Activated gamma-delta T cell (primary cell): ENCODE measurements around the gene SGSM1.
"Not testable (repeated sequence)": the region's sequence is repeated elsewhere in the genome, so short reads cannot be mapped to it uniquely, and the experiment has no call there.

Experiments
- DNase-seq: peaks from one replicate; lab custom pipeline; 2025; lab: John Stamatoyannopoulos, UW

Gene SGSM1

GRCh38 chr22:24894998-24895397 lies 89.0 kb downstream of the SGSM1 start:
- DNase-seq = no peak

- no peak for DNase-seq
Observed at GRCh38 chr22:24901448-24901847, 95.4 kb downstream of the SGSM1 start.

GRCh38 chr22:24905909-24906308 lies 99.9 kb downstream of the SGSM1 start:
- no peak for DNase-seq

GRCh38 chr22:24907101-24907500 lies 101.1 kb downstream of the SGSM1 start:
- DNase-seq = not testable (repeated sequence)

- DNase-seq = no peak
Observed at GRCh38 chr22:24920029-24920428, 114.0 kb downstream of the SGSM1 start.

- no peak for DNase-seq
Observed at GRCh38 chr22:24925586-24926427, 119.8 kb downstream of the SGSM1 start.

GRCh38 chr22:24926428-24926725 lies 120.4 kb downstream of the SGSM1 start:
- DNase-seq = no peak

GRCh38 chr22:24926849-24927579 lies 121.0 kb downstream of the SGSM1 start:
- no peak for DNase-seq

GRCh38 chr22:24928322-24928721 lies 122.3 kb downstream of the SGSM1 start:
- DNase-seq = no peak

- DNase-seq = no peak
Observed at GRCh38 chr22:24930678-24931077, 124.7 kb downstream of the SGSM1 start.

- no peak for DNase-seq
Observed at GRCh38 chr22:24935771-24936483, 129.9 kb downstream of the SGSM1 start.

- DNase-seq = no peak
Observed at GRCh38 chr22:24937114-24937513, 131.1 kb downstream of the SGSM1 start.

- DNase-seq = no peak
Observed at GRCh38 chr22:24938741-24939341, 132.8 kb downstream of the SGSM1 start.

- no peak for DNase-seq
Observed at GRCh38 chr22:24942301-24942700, 136.3 kb downstream of the SGSM1 start.

GRCh38 chr22:24944217-24944937 lies 138.4 kb downstream of the SGSM1 start:
- no peak for DNase-seq

- no peak for DNase-seq
Observed at GRCh38 chr22:24945430-24945829, 139.4 kb downstream of the SGSM1 start.

- DNase-seq = no peak
Observed at GRCh38 chr22:24947383-24947782, 141.4 kb downstream of the SGSM1 start.

GRCh38 chr22:24947881-24948280 lies 141.9 kb downstream of the SGSM1 start:
- no peak for DNase-seq

GRCh38 chr22:24948356-24949202 lies 142.6 kb downstream of the SGSM1 start:
- no peak for DNase-seq

- no peak for DNase-seq
Observed at GRCh38 chr22:24950272-24950902, 144.4 kb downstream of the SGSM1 start.
